ENCODE measurements around the gene CCT5.

DNA sequence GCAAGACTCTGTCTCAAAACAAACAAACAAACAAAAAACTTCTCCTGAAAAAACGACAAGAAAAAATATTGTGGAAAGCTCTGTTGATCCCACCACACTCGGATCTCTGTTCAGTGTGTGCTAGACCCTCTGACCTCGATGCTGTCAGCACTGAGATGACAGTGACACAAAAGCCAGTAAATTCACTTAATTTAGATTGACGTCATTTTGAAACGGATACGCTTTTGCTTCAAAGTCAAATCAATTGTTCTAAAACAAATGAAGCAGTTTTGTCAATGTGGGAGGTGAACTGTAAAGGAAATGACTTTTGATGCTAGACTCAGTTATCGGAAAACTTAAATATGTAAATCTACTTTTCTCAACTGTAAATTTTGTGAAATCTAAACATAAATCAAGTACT is 26.6 kb downstream of the CCT5 start:
- TF ChIP-seq, protein P1, sequence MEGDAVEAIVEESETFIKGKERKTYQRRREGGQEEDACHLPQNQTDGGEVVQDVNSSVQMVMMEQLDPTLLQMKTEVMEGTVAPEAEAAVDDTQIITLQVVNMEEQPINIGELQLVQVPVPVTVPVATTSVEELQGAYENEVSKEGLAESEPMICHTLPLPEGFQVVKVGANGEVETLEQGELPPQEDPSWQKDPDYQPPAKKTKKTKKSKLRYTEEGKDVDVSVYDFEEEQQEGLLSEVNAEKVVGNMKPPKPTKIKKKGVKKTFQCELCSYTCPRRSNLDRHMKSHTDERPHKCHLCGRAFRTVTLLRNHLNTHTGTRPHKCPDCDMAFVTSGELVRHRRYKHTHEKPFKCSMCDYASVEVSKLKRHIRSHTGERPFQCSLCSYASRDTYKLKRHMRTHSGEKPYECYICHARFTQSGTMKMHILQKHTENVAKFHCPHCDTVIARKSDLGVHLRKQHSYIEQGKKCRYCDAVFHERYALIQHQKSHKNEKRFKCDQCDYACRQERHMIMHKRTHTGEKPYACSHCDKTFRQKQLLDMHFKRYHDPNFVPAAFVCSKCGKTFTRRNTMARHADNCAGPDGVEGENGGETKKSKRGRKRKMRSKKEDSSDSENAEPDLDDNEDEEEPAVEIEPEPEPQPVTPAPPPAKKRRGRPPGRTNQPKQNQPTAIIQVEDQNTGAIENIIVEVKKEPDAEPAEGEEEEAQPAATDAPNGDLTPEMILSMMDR (IDR thresholded peaks at IDR 0.05), result no peak
- no peak for TF ChIP-seq POLR2A (IDR thresholded peaks at IDR 0.05)
